ENCODE measurements around the gene C10orf90.

GRCh38 chr10:126527645-126528314 lies 142.7 kb downstream of the C10orf90 start:
- TF ChIP-seq CTCF (IDR thresholded peaks at IDR 0.05) (no peak), POLR2A (IDR thresholded peaks at IDR 0.05) (no peak)
